ENCODE data around the gene PABPN1L.

The PABPN1L gene

DNA sequence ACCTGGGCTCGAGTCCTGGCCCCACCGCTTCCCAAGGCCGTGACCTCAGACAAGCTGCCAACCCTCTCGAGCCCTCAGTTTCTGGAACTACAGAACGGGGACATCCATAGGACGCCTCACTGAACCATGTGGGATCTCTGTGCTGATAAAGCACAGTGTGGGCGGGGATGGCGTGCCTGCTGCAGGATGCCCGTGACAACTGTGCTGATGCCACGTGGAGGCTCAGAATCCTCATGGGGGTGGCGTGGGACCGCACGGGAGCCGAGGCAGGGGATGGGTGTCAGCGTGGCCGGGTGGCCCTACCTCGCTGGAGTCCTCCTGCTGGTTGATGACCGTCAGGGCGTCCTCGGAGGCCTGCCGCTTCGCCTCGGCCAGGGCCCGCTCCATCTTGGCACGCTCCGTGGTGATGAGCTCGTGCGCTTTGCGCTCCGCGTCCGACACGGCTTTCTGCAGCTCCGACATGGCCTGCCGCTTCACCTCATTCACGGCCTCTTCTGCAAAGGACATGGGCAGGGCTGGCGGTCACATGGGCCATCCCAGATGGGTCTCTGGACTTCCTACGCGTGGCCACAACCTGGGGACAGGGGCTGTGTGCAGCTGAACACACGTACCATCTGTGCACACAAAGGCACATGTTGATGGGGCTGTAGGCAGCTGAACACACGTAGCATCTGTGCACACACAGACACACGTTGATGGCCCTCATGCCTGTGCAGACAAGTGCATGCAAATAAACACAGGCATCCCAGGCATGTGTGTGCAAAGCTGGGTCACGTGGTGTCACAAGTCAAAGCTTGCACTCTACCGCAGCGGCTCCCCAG, 12.7 kb upstream of the PABPN1L start:
- WGBS, 2 donors (ENCODE audit: extremely low coverage in 2 of 2, insufficient read length in 2 of 2, insufficient replicate concordance in 1 of 2) = no CpG with 5 or more reads among the region's 45 CpGs

GRCh38 chr16:88878356-88878755, 11.9 kb upstream of the PABPN1L start:
- Histone ChIP-seq H3K9me3 (replicated peaks in 1 of 2; ENCODE audit: control insufficient read depth in 2 of 2, insufficient read depth in 1 of 2, low read depth in 1 of 2, low read length in 2 of 2) (peaks cover 0 to 4% of the 10 kb centered on the region in 2 donors), H2BK120ac (ENCODE audit: low read depth, low read length) (no peak overlapping the region), H4K91ac (ENCODE audit: low read depth, low read length, poor library complexity) (no peak overlapping the region), H3K14ac (ENCODE audit: low read length) (no peak overlapping the region), H2BK5ac (ENCODE audit: low read length) (no peak overlapping the region), H3K4me3 (ENCODE audit: low read length in 2 of 2) (no peak overlapping the region), H3K36me3 (replicated peaks in 1 of 2; ENCODE audit: control insufficient read depth in 2 of 2, insufficient read depth in 2 of 2, low read length in 2 of 2) (no peaks in the 10 kb centered on the region), H3K4ac (ENCODE audit: low read length) (no peak overlapping the region), H2AK5ac (ENCODE audit: low read depth, low read length) (no peak overlapping the region), H3K27me3 (ENCODE audit: control insufficient read depth in 3 of 3, insufficient read depth in 3 of 3, low read depth in 1 of 3, low read length in 3 of 3) (peaks cover 0 to 36% (median 13%) of the 10 kb centered on the region in 3 experiments), H3K27ac (replicated peaks; ENCODE audit: low read length) (no peak overlapping the region), H3K18ac (ENCODE audit: low read length) (no peak overlapping the region), H4K8ac (ENCODE audit: low read depth, low read length) (no peak overlapping the region), H2AFZ (ENCODE audit: low read length) (no peak overlapping the region), H3K4me1 (ENCODE audit: control insufficient read depth in 2 of 2, insufficient read depth in 1 of 2, low read depth in 1 of 2, low read length in 2 of 2) (peaks cover 16 to 19% of the 10 kb centered on the region in 2 donors), H3K4me2 (ENCODE audit: insufficient read depth, low read length, poor library complexity, severe bottlenecking) (no peak overlapping the region), H3K79me1 (ENCODE audit: low read depth, low read length) (peaks cover 12% of the 10 kb centered on the region), H3K23ac (ENCODE audit: low read depth, low read length, poor library complexity) (no peak overlapping the region), H2BK15ac (ENCODE audit: low read length) (no peak overlapping the region), H3K9ac (ENCODE audit: low read depth, low read length, poor library complexity) (no peak overlapping the region), H2BK12ac (ENCODE audit: low read length) (no peak overlapping the region)
- no CpG with 5 or more reads among the region's 20 CpGs for WGBS, 2 donors (ENCODE audit: extremely low coverage in 2 of 2, insufficient read length in 2 of 2, insufficient replicate concordance in 1 of 2)
- no peak for DNase-seq (ENCODE audit: low spot score)

More for the DNA sequence above, 12.7 kb upstream of the PABPN1L start:
- Histone ChIP-seq H3K9ac (ENCODE audit: low read depth, low read length, poor library complexity) (peak overlapping the region; percentile 66), H3K18ac (ENCODE audit: low read length) (peak overlapping the region; percentile 6), H4K91ac (ENCODE audit: low read depth, low read length, poor library complexity) (no peak overlapping the region), H3K79me1 (ENCODE audit: low read depth, low read length) (peaks cover 12% of the 10 kb centered on the region), H3K27me3 (ENCODE audit: control insufficient read depth in 3 of 3, insufficient read depth in 3 of 3, low read depth in 1 of 3, low read length in 3 of 3) (peaks cover 0 to 30% (median 13%) of the 10 kb centered on the region in 3 experiments), H2BK15ac (ENCODE audit: low read length) (peak overlapping the region; percentile 93), H3K4me2 (ENCODE audit: insufficient read depth, low read length, poor library complexity, severe bottlenecking) (no peak overlapping the region), H3K14ac (ENCODE audit: low read length) (peak overlapping the region; percentile 14), H2AK5ac (ENCODE audit: low read depth, low read length) (peak overlapping the region; percentile 98), H4K8ac (ENCODE audit: low read depth, low read length) (peak overlapping the region; percentile 0), H3K4me3 (ENCODE audit: low read length in 2 of 2) (peak overlapping the region in 1 of 2 donors; percentile 12), H3K4ac (ENCODE audit: low read length) (no peak overlapping the region), H3K9me3 (replicated peaks in 1 of 2; ENCODE audit: control insufficient read depth in 2 of 2, insufficient read depth in 1 of 2, low read depth in 1 of 2, low read length in 2 of 2) (peaks cover 0 to 4% of the 10 kb centered on the region in 2 donors), H3K23ac (ENCODE audit: low read depth, low read length, poor library complexity) (peak overlapping the region; percentile 86), H3K27ac (replicated peaks; ENCODE audit: low read length) (no peak overlapping the region), H2BK120ac (ENCODE audit: low read depth, low read length) (no peak overlapping the region), H3K36me3 (replicated peaks in 1 of 2; ENCODE audit: control insufficient read depth in 2 of 2, insufficient read depth in 2 of 2, low read length in 2 of 2) (no peaks in the 10 kb centered on the region), H2BK12ac (ENCODE audit: low read length) (no peak overlapping the region), H2BK5ac (ENCODE audit: low read length) (no peak overlapping the region), H2AFZ (ENCODE audit: low read length) (no peak overlapping the region), H3K4me1 (ENCODE audit: control insufficient read depth in 2 of 2, insufficient read depth in 1 of 2, low read depth in 1 of 2, low read length in 2 of 2) (peaks cover 16 to 19% of the 10 kb centered on the region in 2 donors)
- no peak for DNase-seq (ENCODE audit: low spot score)

GRCh38 chr16:88877564-88878289, 11.3 kb upstream of the PABPN1L start:
- Histone ChIP-seq H3K4me1 (ENCODE audit: control insufficient read depth in 2 of 2, insufficient read depth in 1 of 2, low read depth in 1 of 2, low read length in 2 of 2) (peaks cover 16 to 19% of the 10 kb centered on the region in 2 donors), H3K27ac (replicated peaks; ENCODE audit: low read length) (no peak overlapping the region), H2AFZ (ENCODE audit: low read length) (no peak overlapping the region), H3K18ac (ENCODE audit: low read length) (peak overlapping the region; percentile 71), H3K4ac (ENCODE audit: low read length) (no peak overlapping the region), H3K4me2 (ENCODE audit: insufficient read depth, low read length, poor library complexity, severe bottlenecking) (no peak overlapping the region), H3K27me3 (ENCODE audit: control insufficient read depth in 3 of 3, insufficient read depth in 3 of 3, low read depth in 1 of 3, low read length in 3 of 3) (peaks cover 0 to 41% (median 13%) of the 10 kb centered on the region in 3 experiments), H4K8ac (ENCODE audit: low read depth, low read length) (peak overlapping the region; percentile 43), H3K9ac (ENCODE audit: low read depth, low read length, poor library complexity) (peak overlapping the region; percentile 44), H3K36me3 (replicated peaks in 1 of 2; ENCODE audit: control insufficient read depth in 2 of 2, insufficient read depth in 2 of 2, low read length in 2 of 2) (no peaks in the 10 kb centered on the region), H2AK5ac (ENCODE audit: low read depth, low read length) (peak overlapping the region; percentile 90), H3K14ac (ENCODE audit: low read length) (no peak overlapping the region), H3K23ac (ENCODE audit: low read depth, low read length, poor library complexity) (no peak overlapping the region), H2BK12ac (ENCODE audit: low read length) (peak overlapping the region; percentile 41), H3K9me3 (replicated peaks in 1 of 2; ENCODE audit: control insufficient read depth in 2 of 2, insufficient read depth in 1 of 2, low read depth in 1 of 2, low read length in 2 of 2) (peaks cover 0 to 4% of the 10 kb centered on the region in 2 donors), H2BK120ac (ENCODE audit: low read depth, low read length) (no peak overlapping the region), H2BK15ac (ENCODE audit: low read length) (no peak overlapping the region), H3K4me3 (ENCODE audit: low read length in 2 of 2) (no peak overlapping the region), H4K91ac (ENCODE audit: low read depth, low read length, poor library complexity) (no peak overlapping the region), H2BK5ac (ENCODE audit: low read length) (no peak overlapping the region), H3K79me1 (ENCODE audit: low read depth, low read length) (peaks cover 8% of the 10 kb centered on the region)
- WGBS, 2 donors (ENCODE audit: extremely low coverage in 2 of 2, insufficient read length in 2 of 2, insufficient replicate concordance in 1 of 2) = no CpG with 5 or more reads among the region's 20 CpGs
- DNase-seq (ENCODE audit: low spot score) = no peak
